ENCODE results near the gene CAPN7.
"Not testable (repeated sequence)": the region's sequence is repeated elsewhere in the genome, so short reads cannot be mapped to it uniquely, and the experiment has no call there.

CAPN7 gene

DNA sequence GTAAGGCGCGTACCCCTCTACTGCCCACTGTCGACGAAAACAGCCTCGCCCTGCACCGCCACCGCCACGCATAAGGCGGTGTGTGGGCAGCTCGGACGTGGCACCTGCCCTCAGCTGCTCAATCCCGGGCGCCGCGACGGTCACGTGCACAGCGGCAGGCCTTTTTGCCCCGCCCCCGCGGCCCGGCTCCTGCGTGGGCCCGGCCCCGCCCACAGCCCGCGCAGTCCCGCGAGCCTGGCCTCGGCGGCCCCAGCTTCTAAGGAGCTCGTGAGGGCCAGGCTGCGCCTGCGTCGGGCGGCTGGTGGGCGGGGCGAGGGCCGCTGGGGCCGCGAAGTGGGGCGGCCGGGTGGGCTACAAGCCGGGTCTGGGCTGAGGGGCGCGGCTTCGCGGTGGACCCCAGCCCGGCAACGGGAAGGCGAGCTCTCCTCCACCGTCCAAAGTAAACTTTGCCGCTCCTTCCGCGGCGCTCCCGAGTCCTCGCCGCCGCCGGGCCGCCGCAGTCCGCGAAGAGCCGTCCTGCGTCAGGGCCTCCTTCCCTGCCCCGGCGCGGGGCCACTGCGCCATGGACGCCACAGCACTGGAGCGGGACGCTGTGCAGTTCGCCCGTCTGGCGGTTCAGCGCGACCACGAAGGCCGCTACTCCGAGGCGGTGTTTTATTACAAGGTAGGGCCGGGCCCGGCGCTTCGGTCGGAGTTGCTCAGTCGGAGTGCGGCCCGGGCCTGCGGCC is at the start of gene CAPN7:
Gene CAPN7, plus strand, starts transcription at position 313 of the 728 bp plus-strand sequence. Its CDS starts 250 bp downstream, at position 563.
- no peak for DNase-seq

DNA sequence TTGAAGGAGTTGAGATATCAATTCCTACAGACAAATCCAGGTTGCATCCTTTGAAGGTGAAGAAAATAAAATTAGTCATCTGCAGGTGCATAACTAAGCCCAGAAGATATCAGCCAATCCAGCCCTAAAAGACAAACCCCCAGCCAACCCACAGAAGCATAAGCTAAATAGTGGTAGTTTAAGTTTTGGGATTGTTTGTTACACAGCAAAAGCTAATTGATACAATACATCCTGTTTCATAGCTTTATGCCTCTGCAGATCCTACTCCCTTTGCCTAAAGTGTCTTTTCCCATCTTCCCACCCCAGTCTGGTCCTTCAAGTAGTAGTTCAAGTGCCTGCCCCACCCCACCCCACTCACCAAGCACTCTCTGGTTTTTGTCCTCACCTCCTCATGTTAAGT is 48.6 kb upstream of the CAPN7 start:
- no peak for DNase-seq

DNA sequence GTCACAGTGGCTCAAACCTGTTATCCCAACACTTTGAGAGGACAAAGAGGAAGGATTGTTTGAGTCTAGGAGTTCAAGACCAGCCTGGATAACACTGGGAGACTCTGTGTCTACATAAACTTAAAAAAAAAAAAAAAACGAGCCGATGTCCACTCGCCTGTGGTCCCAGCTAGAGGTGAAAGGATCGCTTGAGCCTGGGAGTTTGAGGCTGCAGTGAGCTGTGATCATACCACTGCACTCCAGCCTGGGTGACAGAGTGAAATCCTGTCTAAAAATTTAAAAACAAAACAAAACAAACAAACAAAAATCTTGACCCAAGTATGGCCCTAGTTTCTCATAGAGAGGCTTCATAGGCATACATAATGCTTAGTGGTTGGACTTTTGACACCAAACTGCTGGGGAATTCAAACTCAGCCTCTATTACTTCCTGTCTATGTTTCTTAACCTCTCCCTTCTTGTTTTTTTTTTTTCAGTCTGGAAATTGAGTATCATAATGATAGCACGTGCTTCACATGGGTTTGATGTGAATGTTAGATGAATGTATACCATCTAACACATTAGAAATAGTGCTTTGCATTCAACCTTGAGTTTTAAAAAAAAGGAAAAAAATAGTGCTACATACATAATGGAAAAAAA is 46.4 kb upstream of the CAPN7 start:
- DNase-seq = no peak

DNA sequence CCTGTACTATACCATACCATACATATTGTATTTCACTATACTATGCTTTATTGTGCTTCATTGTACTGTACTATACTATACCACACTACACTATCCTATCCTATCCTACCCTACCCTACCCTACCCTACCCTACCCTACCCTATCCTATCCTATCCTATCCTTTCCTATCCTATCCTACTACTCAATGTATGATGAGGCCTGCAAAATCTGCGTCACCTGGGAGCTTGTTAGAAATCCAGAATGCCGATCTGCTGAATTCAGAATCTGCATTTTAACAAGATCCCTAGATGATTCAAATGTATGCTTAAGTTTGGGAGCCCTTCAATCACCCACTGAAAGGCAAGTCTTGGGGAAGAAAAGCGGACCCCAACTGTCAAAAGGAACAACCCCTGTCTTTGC is 45.4 kb upstream of the CAPN7 start:
- DNase-seq = no peak

DNA sequence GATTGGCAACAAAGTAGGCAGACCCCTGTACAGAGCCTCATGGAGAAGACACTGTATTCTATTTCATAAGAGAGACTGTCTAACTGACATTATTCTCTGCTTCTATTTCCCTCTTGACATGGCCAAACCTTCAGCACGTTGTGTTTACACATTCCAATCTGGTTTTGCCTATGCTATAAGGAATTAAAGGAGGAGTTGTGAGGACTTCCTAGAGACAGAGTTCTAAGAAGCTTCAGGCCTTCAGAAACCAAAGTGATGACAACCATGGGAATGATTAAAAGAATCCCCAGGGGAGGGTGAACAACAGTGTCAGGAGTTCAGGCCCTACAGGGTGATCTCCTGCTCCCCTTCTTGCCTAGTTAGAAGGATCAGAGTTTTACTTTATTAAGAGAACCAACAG is 44.9 kb upstream of the CAPN7 start:
- no peak for DNase-seq

DNA sequence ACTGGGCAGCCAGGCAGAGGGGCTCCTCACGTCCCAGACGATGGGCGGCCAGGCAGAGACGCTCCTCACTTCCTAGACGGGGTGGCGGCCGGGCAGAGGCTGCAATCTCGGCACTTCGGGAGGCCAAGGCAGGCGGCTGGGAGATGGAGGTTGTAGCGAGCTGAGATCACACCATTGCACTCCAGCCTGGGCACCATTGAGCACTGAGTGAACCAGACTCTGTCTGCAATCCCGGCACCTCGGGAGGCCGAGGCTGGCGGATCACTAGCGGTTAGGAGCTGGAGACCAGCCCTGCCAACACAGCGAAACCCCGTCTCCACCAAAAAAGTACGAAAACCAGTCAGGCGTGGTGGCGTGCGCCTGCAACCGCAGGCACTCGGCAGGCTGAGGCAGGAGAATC is 42.4 kb upstream of the CAPN7 start:
- not testable (repeated sequence) for DNase-seq

DNA sequence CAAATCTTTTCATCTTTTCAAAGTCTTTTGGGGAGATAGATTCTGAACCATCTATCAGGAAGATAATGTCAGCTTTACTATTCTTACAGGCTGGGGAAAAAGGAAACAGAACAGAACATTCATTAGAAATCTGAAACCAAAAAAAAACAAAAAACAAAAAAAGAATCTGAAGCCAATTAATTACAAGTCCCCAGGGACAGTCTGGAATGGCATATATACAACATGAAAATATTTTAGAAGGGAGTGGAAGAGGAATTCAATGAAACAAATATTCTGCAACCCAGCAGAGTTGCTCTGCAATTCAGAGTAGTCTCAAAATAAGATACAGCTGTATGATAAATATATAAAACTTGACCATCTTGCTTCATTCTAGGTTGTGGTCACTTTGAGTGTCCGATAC is 41.7 kb upstream of the CAPN7 start:
- no peak for DNase-seq

DNA sequence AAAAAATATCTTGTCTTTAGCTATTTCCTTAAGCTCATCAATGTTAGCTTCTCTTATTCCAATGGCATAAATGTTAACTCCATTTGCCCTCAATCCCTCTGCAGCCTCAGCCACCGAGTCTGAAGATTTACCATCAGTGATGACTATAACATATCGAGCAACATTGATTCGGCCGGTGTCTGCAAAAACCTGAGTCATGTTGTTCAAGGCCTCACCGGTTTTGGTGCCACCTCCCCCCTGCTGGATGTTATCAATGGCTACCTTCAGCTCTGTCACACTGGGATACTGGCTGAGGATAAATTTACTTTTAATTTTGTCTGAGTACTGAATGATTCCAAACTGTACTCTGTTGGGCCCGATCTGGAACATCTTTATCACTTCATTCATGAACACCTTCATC is 41.0 kb upstream of the CAPN7 start:
- no peak for DNase-seq

DNA sequence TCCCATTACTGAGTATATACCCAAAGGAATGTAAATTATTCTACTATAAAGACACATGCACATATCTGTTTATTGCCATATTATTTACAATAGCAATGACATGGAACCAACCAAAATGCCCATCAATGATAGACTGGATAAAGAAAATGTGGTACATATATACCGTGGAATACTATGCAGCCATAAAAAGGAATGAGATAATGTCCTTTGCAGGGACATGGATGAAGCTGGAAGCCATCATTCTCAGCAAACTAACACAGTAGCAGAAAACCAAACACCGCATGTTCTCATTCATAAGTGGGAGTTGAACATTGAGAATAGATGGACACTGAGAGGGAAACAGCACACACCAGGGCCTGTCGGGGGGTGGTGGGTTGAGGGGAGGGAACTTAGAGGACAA is 39.7 kb upstream of the CAPN7 start:
- DNase-seq = not testable (repeated sequence)

DNA sequence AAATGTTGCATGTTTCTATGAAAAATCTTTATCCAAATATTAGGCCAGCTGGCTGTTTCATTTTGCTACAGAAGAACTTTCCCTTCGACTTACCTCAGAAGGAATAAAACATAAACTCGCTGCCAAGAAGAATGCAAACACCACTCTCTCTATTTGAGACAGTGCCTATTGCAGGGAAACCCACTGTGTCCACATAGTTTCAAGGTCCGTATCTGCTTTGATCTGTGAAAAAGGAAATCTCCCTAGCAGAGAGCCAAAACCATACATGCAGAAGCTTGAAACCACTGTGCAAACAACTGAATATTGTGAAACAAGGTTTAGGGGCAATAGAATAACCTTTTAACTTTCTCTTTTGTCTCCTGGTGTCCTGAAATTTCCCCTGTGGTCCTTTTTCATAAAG is 35.0 kb upstream of the CAPN7 start:
- DNase-seq = no peak

DNA sequence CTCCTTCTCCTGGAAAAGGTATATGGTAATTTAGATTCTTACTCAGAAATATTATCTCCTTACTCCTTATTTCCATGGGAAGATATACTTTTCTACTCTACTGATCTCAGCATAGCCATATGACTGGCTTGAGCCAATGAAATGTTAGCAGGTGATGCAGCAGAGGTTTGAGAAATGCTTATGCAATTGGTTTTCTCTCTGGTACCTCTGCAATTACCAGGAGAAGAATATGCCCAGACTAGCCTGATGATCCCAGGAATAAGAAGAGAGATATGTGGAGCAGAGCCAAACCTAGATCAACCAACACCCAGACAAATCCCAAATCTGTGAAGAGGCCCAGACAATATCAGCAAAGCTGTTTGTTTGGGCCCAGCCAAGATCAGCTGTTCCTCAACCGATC is 33.2 kb upstream of the CAPN7 start:
- DNase-seq = no peak

DNA sequence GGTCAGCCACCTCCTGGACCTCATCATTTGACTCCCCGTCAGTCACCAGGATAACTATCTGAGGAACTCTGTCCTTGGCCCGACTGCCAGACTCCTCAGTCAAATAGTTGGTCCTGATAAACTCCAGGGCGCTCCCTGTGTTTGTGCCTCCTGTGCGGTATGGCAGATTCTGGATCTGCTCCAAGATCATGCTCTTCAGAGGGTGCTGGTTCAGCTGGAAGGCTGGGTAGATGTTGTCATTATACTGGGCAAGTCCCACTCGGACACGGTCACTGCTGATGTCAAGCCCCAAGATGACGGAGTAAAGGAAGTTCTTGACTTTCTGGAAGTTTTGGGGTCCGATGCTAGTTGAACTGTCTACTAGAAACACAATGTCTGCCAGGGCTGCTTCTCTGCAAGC is 31.1 kb upstream of the CAPN7 start:
- no peak for DNase-seq

DNA sequence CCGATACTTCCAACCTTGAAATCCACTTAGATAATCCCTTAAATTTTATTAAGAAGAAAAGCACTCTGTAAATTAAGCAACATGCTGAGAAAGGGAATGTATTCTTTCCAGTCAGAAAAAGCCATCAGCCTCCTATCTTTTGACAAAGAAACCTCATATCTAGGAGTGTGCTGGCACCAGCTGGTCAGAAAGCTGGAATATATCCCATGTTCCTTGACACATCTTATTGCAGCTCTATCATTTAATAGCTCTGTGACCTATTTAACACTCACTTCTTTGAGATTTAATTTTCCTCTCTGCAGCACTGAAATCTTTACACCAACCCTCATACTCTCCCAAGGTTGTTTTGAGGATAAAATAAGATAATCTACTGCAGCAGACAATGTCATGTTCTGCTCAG is 30.4 kb upstream of the CAPN7 start:
- DNase-seq = no peak

DNA sequence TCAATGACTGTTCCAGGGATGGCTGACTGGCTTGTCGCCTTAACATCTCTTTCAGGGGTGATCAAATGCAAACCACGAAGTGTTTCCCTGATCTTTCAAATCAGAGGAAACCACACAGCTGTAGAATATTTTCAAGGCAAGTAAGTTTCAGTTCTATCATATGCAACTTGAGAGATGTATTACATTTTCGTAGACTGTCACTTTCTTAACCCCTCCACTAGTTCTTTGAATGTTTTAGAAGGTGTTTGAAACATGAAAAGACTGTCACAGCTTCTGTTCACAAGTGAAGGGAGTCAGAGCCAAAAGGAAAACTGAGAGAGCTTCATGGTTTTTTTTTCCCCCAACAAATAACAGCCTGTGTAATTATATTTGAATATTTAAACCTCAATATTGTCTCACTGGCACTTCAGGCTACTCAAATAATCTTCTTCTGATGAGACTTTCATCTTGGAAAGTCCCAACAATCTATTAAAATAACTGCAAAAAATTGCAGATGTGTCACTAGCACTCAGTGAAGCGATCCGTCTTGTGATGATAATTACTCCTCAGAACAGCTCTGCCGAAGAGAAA is 25.9 kb upstream of the CAPN7 start:
- no peak for DNase-seq

DNA sequence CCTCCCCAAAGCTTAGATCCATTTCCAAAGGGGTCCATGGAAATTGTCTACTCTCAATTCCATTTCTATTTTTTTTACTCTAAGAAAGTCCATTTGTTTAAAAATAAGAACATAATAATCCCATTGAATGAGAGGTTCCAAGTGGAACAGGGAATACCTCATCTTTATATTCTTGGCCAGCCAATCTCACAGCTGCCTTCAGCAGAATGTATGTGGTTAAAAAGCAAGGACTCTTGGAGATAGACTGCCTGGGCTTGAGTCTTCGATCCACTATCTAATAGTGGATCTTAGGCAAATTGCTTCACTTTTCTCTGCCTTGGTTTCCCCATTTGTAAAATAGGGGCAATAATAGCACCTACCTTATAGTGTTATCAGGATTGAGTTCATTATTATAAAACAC is 24.5 kb upstream of the CAPN7 start:
- no peak for DNase-seq

DNA sequence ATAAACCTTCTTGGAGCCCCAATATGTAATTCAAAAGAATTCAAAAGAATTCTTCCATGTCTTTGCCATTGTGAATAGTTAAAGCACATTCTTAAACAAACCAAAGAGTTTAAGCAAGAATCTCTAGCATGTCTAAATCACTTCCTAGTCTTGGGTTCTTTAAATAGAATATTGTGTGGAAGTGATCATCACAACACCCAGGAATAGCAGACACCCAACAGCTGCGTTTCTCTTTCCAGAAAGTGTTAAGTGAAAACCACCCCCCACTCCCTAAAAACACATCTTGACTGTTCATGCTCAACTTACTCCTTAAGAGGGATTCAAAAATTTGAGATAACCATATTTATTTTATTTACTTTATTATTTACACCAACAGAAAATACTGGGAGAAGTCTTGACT is 24.1 kb upstream of the CAPN7 start:
- DNase-seq = no peak

DNA sequence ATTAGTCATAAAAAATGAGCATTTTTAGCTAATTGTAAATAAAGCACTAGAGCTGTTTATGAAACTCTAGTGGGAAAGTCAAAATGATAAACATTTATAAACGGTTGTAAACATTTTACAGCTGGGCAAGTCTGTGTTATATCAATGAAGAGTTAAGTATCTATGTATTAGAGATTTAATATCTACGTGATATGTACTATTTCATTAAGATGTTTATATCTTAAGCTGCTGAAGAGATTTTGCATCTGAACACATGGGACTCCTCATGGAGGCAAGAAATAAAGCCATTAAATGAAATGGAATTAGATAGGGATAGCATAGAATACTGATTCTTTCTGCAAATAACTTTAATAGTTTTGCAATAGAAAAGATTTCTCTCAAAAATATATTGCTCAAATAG is 23.0 kb upstream of the CAPN7 start:
- DNase-seq = no peak

DNA sequence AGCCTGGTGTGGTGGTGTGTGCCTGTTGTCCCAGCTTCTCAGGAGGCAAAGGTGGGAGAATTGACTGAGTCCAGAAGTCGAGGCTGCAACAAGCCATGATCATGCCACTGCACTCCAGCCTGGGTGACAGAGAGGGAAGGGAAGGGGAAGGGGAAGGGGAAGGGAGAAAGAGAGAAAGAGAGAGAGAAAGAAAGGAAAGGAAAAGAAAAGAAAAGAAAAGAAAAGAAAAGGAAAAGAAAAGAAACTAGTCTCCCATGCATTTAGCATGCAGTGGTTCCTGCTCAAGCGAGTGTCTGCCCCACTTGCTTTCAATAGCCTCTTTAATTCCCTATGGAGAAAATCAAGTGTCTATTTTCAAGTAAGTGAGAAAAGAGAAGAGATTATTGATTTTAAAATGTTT is 20.6 kb upstream of the CAPN7 start:
- no peak for DNase-seq

DNA sequence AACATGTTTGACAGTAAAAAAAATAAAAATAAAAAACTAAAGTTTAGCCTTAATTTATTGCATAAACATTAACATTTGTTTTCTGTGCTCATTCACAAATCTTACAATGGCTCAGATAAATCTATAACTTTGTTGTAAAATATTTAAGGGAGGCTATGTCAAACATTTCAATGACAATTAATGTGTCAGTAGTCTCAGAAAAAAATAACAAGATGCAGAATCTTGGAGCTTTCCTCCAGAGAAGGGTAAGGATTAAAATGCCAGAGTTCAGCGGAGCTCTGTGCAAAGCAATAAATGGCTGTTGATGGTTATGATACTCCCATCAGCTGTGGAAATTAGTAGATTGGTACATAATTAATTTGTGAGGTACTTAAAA is 20.0 kb upstream of the CAPN7 start:
- no peak for DNase-seq

DNA sequence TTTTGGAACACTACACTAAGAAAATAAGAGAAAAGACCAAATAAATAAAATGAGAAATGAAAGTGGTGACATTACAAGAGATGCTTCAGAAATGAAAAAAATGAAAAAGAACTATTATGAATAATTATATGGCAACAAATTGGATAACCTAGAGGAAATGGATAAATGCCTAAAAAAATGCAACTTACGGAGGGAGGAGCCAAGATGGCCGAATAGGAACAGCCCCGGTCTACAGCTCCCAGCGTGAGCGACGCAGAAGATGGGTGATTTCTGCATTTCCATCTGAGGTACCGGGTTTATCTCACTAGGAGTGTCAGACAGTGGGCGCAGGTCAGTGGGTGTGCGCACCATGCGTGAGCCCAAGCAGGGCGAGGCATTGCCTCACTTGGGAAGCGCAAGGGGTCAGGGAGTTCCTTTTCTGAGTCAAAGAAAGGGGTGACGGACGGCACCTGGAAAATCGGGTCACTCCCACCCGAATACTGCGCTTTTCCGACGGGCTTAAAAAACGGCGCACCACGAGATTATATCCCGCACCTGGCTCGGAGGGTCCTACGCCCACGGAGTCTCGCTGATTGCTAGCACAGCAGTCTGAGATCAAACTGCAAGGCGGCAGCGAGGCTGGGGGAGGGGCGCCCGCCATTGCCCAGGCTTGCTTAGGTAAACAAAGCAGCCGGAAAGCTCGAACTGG is 19.4 kb upstream of the CAPN7 start:
- DNase-seq = not testable (repeated sequence)

DNA sequence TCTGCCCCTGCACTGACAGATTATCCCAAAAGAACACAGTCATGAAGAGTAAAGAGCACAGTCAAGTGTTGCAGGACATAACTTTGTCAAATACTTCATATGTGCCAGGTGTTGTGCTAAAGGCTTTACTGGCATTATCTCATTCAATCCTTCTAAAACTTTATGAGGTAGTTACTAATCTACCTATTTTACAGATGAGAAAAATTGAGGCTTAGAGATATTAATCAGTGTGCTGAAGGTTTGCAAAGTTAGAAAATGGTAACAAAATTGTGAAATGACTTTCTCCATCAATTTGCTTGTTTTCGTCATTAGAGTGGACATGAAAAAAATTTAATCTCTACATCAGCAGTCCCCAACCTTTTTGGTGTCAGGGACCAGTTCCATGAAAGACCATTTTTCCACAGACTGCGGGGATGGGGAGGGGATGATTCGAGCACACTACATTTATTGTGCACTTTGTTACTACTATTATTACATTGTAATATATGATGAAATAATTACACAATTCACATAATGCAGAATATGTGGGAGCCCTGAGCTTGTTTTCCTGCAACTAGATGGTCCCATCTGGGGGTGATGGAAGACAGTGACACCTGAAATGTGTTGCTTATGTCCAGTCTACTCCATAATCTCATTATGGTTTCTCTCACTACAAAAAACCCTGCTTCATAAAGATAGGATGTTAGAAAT is 8.6 kb upstream of the CAPN7 start:
- no peak for DNase-seq

DNA sequence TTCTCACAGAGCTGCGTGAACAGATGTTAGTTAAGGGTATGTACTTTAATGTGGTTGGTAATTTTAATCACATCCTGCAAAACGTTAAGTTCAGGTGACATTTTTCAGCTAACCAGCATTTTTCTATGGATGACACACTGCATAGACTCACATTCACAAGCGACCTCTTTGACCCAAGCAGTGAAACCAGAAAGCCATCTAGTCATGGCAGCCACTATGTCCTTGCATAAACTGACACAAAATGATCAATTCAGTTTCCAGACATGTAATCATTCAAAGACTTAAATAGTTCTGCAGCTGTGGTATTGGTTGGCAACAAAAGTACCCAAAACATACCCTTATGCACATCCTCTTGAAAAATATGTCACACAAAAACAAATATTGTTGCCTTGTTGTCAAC is 7.4 kb upstream of the CAPN7 start:
- DNase-seq = no peak

DNA sequence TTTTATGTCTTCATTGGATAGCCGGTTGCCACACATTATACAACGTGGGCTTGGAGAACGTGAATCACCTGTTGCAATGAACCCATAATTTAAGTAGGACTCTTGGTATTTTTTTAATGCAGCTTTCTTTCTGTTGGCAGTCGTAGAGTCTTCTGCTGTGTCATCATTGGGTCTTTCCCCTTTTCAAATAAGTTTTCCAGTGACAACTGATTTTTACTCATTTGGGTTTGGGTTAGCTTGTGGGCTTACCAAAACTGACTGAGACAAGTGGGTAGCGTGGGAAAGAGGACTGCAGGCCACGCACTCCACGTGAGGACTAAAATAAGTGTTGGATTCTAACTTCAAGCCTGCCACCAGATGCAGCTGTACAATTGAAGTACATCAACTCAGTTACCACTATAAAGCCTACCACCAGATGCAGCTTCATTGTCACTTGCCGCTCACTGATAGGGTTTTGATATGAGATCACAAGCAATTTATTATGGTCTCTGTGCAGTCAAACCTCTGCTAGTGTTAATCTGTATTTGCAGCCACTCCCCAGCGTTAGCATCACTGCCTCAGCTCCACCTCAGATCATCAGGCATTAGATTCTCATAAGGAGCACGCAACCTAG is 6.4 kb upstream of the CAPN7 start:
- DNase-seq = no peak
